NB4 (cell line): ENCODE measurements around the gene MSI2.

ENCODE experiments used
- CTCF ChIP-seq: IDR thresholded peaks from one replicate; pipeline ENCODE4 v1.5.1; 2012; ENCODE audit warnings: low read depth, low read length
- MYC ChIP-seq: IDR thresholded peaks from 2 replicates; pipeline ENCODE4 v1.6.1; 2011; ENCODE audit warnings: low read depth, low read length
- POLR2A ChIP-seq: IDR thresholded peaks from 2 replicates; pipeline ENCODE4 v1.6.1; 2011; ENCODE audit warnings: mild to moderate bottlenecking; ENCODE audit not compliant: insufficient read length; ENCODE audit errors: extremely low read depth
- TF ChIP-seq, protein P1 (sequence below): IDR thresholded peaks from 2 replicates; pipeline ENCODE4 v1.6.1; 2011; ENCODE audit warnings: low read depth, low read length

DNA sequence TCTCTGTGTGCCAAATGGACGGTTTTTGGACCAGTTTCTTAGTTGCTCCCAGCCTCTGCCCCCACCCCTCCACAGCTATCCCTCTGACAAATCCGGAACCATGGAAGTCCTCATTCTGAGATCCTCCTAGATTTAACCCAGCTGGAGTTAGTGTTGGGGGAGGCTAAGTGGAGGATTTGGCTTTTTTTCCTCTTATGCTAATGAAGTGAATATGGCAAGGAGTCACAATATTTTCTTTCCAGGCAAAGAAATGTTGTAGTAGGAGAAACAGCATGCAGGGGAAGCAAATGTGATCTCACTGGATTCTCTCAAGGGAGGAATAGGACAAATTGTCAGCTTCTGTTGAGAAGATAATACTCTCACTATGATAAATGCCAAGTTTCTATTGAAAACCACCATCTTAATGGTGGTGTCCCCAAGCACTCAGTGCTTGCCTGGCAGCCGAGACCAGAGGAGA is 159.5 kb downstream of the MSI2 start:
- TF ChIP-seq POLR2A (no peak), CTCF (no peak), MYC (no peak)
- TF ChIP-seq, protein P1, sequence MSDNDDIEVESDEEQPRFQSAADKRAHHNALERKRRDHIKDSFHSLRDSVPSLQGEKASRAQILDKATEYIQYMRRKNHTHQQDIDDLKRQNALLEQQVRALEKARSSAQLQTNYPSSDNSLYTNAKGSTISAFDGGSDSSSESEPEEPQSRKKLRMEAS = no peak
